Rectal smooth muscle tissue (tissue), 1 donor: ENCODE results near the gene ANXA5.

Experiments
- H3K27ac ChIP-seq: one replicate; pipeline ENCODE4 v1.7.0; 2013; ENCODE audit warnings: low read depth, low read length, inconsistent platforms
- H3K27me3 ChIP-seq: one replicate; pipeline ENCODE4 v1.7.0; 2013; ENCODE audit warnings: low read length; ENCODE audit not compliant: control insufficient read depth, insufficient read depth
- H3K36me3 ChIP-seq: one replicate; pipeline ENCODE4 v1.7.0; 2013; ENCODE audit warnings: low read length; ENCODE audit not compliant: control insufficient read depth, insufficient read depth
- H3K4me1 ChIP-seq: one replicate; pipeline ENCODE4 v1.7.0; 2013; ENCODE audit warnings: low read length; ENCODE audit not compliant: control insufficient read depth, insufficient read depth
- H3K4me3 ChIP-seq: one replicate; pipeline ENCODE4 v1.7.0; 2013; ENCODE audit warnings: low read length
- H3K9ac ChIP-seq: one replicate; pipeline ENCODE4 v1.7.0; 2013; ENCODE audit warnings: low read length

Gene ANXA5

DNA sequence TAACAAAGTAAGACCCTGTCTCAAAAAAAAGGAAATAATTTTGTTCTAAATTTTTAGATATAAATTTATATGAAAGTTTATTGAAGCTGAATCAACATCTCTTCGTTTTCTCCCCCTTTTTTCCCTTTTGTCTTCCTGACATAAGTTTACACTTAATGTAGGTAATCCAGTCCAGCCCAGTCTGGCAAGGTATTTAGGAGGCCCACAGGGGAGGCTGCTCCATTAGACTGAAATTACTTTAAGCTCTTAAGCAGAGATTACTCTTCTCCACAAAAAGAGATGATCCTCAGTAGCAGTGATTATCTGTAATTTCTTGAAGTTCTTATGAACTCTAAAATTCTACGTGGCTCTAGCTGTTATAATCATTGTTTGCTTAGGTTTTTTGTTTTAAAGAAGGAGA lies 46.0 kb downstream of the ANXA5 start:
- no peak overlapping the region for H3K9ac ChIP-seq
- no peaks in the 10 kb centered on the region for H3K27me3 ChIP-seq
- no peak overlapping the region for H3K27ac ChIP-seq
- no peaks in the 10 kb centered on the region for H3K4me1 ChIP-seq
- no peak overlapping the region for H3K4me3 ChIP-seq
- no peaks in the 10 kb centered on the region for H3K36me3 ChIP-seq

DNA sequence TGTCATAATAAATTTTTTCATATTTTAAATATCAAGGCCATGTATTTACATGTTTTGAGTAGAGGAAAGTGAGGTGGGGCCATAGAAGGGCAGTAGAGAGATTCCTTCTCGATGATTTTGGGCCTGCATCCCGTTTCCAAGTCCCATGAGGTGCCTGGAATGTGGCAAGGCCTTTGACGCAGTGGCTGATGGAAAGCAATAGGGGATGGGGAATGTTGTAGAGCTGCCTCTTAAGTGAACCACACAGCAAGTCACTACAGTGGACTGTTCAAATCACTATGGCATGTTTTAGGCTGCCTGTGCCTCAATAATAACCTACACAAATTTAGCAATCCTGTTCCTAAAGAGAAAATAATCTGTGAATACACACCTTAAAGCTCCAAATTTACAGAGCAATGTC lies 48.3 kb downstream of the ANXA5 start:
- Histone ChIP-seq H3K9ac (no peak overlapping the region), H3K4me1 (no peaks in the 10 kb centered on the region), H3K36me3 (no peaks in the 10 kb centered on the region), H3K27me3 (no peaks in the 10 kb centered on the region), H3K4me3 (no peak overlapping the region), H3K27ac (no peak overlapping the region)

DNA sequence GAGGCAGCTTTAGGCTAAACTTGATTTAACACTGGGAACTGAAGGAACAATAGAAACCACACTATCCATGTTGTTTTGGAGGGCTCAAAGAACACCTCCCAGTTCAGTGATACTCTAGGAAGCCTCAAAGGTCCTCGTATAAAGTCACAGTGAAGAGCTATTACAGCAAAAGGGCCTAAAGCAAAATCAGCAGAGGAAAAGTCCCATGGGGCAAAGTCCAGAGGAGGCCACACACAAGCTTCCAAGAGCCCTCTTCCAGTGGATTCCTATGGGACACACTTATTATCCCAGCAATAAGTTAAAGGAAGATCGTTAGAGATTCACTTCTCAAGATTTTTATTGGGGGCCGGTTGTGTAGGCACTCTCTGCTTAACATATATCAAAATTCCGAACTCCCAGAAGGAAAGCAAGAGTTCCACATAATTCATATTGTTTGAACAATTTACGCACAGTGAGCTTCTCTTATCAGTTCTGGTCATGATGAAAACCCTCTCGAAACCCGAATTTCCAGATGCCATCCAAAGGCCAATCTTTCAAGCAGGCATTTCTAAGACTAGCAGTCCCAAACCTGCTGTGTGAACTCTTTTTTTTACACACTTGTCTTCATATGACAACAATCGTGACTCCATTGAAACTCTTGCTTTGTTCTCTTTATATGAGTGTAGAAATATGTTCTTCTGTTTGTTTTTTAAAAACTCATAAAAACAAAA lies 53.7 kb downstream of the ANXA5 start:
- no peaks in the 10 kb centered on the region for H3K4me1 ChIP-seq
- H3K9ac ChIP-seq: no peak overlapping the region
- H3K4me3 ChIP-seq: no peak overlapping the region
- no peaks in the 10 kb centered on the region for H3K27me3 ChIP-seq
- H3K27ac ChIP-seq: no peak overlapping the region
- H3K36me3 ChIP-seq: no peaks in the 10 kb centered on the region

DNA sequence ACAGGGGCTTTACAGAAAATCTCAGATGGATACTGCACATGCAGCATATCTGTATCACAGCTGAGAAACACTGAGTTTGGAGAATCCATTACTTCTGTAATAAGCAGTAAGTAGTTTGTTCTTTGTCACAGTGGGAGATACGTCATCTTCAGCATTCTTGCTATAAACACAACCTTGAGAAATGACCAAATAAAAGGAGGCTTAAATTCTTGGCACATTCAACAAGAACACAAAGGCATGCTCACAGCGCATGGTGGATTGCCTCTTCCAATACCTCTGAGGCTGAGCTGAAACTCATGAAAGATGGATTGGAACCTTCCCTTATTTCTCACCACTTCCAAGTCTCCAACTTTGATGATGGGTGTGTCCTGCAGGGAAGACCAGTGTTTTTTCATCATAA lies 54.5 kb downstream of the ANXA5 start:
- no peaks in the 10 kb centered on the region for H3K27me3 ChIP-seq
- H3K9ac ChIP-seq: no peak overlapping the region
- H3K27ac ChIP-seq: no peak overlapping the region
- no peaks in the 10 kb centered on the region for H3K4me1 ChIP-seq
- no peak overlapping the region for H3K4me3 ChIP-seq
- H3K36me3 ChIP-seq: no peaks in the 10 kb centered on the region

DNA sequence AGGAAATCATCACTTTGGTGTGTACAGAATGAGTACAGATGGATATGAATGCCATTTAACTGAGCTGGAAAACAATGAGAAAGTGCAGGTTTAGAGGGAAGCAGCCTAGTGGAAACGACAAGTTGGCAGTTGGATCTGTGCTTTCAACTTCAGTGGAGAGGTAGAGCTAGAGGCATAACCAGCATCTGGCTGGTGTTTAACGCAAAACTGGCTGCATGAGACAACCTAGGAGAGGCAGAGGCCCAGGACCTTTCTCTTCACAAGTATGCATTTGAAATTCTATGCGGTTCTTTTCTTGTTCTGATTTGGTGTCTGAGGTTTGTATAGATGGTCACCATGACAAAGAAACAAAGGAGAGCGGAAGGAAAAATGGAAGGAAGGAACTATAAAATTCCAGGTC lies 63.1 kb downstream of the ANXA5 start:
- H3K27me3 ChIP-seq: no peaks in the 10 kb centered on the region
- no peak overlapping the region for H3K27ac ChIP-seq
- no peak overlapping the region for H3K4me3 ChIP-seq
- H3K4me1 ChIP-seq: no peaks in the 10 kb centered on the region
- H3K9ac ChIP-seq: no peak overlapping the region
- H3K36me3 ChIP-seq: no peaks in the 10 kb centered on the region

DNA sequence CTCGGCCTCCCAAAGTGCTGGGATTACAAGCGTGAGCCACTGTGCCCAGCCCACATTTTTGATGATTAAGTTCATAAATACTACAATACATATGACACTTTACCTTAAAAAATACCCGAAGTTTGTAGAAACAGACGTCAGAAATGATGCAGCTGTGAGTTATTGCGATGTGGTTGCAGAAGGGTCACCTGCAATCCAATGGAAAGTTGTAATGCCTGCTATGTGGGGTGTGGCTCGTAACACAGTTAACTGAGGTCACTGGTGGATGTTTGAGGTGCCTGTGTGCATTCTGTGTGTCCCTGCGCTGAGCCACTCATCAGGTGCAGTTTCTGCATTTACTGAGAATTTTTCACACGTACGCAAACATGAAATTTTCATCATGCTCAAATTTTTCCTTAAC lies 64.1 kb downstream of the ANXA5 start:
- H3K9ac ChIP-seq: no peak overlapping the region
- no peak overlapping the region for H3K27ac ChIP-seq
- H3K27me3 ChIP-seq: no peaks in the 10 kb centered on the region
- no peak overlapping the region for H3K4me3 ChIP-seq
- H3K4me1 ChIP-seq: no peaks in the 10 kb centered on the region
- H3K36me3 ChIP-seq: no peaks in the 10 kb centered on the region
